Motor neuron (in vitro differentiated cells): ENCODE results near the gene ZMYND19. TPM values are rescaled to one million over a fixed set of nuclear protein-coding genes. Genes with fewer than 3 reads are reported as not detected.
A peak's percentile ranks its signal among the peaks of the same experiment; 100 is the strongest.
"Not testable (repeated sequence)": the region's sequence is repeated elsewhere in the genome, so short reads cannot be mapped to it uniquely, and the experiment has no call there.

Experiments used
- ATAC-seq, 8 experiments: fragments of 200-7000 bp; cut with Tn5 transposase; replicated peaks in 6 of 8; 2 replicates each; pipeline ENCODE4 v1.8.0; 2021; ENCODE audit warnings: mild to moderate bottlenecking in 8 of 8, moderate library complexity in 8 of 8
- H3K27ac ChIP-seq, 2 donors: fragments of 250-450 bp; sonication (Bioruptor Pico); 2 replicates each; pipeline ENCODE4 v1.9.0; 2021; ENCODE audit warnings: antibody characterized with exemption in 2 of 2, mild to moderate bottlenecking in 2 of 2, moderate library complexity in 1 of 2
- H3K4me1 ChIP-seq, 2 donors: fragments of 250-450 bp; sonication (Bioruptor Pico); replicated peaks in 1 of 2; 2 replicates each; pipeline ENCODE4 v1.6.1; 2021; ENCODE audit warnings: antibody characterized with exemption in 2 of 2, mild to moderate bottlenecking in 2 of 2, moderate library complexity in 1 of 2
- H3K4me3 ChIP-seq, 5 donors: fragments of 250-450 bp; sonication (Bioruptor Pico); 2 replicates each; pipeline ENCODE4 v1.9.0; 2021; ENCODE audit warnings: antibody characterized with exemption in 5 of 5, mild to moderate bottlenecking in 5 of 5, moderate library complexity in 4 of 5
- WGBS, 10 experiments: fragments of 450-650 bp; shearing (Covaris generic); methylation state at CpG; one replicate each; pipeline ENCODE4 v1.0.0; 2022; 5-methylcytosine and 5-hydroxymethylcytosine counted together
- in situ Hi-C, 9 experiments: fragments of 400-800 bp; cut with MboI; loops; one replicate each; pipeline ENCODE4 v1.15.0; 2021; ENCODE audit warnings: low sequenced_read_pairs in 9 of 9, low pct_unique_long_range_greater_than_20kb in 2 of 9; ENCODE audit not compliant: unreplicated experiment in 9 of 9
- total RNA-seq, 8 experiments: library from RNA; unstranded; fragments of 300-600 nt; gene quantifications; 2 replicates each; pipeline versions ENCODE4 v1.2.3 to v1.2.4, GENCODE V29; 2022

Gene ZMYND19
- total RNA-seq, 8 experiments from 2014 or later, result 19.6 to 45.9 (median 26.8) TPM

- Histone ChIP-seq H3K4me1 (peaks cover 22 to 24% of the 10 kb centered on the region in 2 donors), H3K27ac (no peak overlapping the region), H3K4me3 (no peak overlapping the region)
- in situ Hi-C loops, result loop anchor here in 1 of 9 experiments (25.0 kb wide), 1 partner anchor 107 kb away; no protein-coding TSS in a partner anchor
- ATAC-seq, result no peak
- WGBS, 10 experiments, result 84 to 100% (median 87%) methylated on average over 1 to 6 of the region's 23 CpGs; no CpG with 5 or more reads in 5 of the 10 experiments
These were observed 9.9 kb downstream of the ZMYND19 start for GRCh38 chr9:137580209-137580953.

GRCh38 chr9:137579259-137579604 is 11.1 kb downstream of the ZMYND19 start:
- peak overlapping the region; percentile 86 to 98 (median 97) for H3K4me3 ChIP-seq
- peak in 1 of 8 experiments; percentile 21 for ATAC-seq
- in situ Hi-C loops, result loop anchor here in 1 of 9 experiments (25.0 kb wide), 1 partner anchor 108 kb away; no protein-coding TSS in a partner anchor
- H3K27ac ChIP-seq, result peak overlapping the region in 1 of 2 donors; percentile 98
- peaks cover 27 to 28% of the 10 kb centered on the region in 2 donors for H3K4me1 ChIP-seq
- 6 to 71% (median 20%) methylated on average over 3 to 14 of the region's 19 CpGs; no CpG with 5 or more reads in 7 of the 10 experiments for WGBS, 10 experiments

DNA sequence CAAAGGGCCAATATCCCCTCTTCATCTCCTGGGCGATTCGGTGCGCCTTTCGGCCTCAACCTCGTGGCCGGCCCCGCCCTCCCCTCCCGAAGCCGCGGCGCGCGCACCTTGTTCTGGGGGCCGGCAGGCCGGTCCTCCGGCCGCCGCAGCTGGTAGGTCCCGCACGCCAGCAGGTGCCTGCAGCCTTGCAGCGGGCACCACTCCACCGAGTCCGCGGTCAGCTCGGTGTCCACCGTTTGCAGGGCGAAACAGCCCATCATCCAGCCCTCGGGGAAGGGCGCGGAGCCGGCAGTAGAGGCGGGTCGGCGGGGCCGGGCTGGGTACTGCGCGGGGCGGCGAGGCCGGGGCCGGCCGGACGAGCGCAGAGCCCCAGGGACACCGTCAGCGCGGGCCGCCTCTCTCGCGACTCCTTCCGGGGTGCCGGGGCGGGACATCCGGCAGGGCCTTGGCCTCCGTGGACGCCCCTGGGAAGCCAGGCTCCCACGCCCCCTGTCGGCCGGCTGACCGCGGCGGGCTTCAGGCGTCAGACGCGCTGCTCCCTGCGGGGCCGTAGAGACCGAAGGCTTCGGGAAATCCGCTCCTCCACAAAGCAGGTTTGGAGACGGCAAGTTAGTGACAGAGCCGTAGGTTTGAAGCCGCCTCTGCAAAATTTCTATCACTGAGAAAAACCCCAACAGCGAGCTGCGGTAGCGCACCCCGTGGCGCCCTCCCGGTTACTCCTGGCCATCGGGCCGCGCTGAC is 11.6 kb downstream of the ZMYND19 start, which contains the start of gene DPH7:
DPH7 (minus strand) TSS at position 408 of the 741 bp plus-strand sequence; CDS start at position 260, 148 bp downstream.
- in situ Hi-C loops, result loop anchor here in 1 of 9 experiments (25.0 kb wide), 1 partner anchor 109 kb away; no protein-coding TSS in a partner anchor
- WGBS, 10 experiments, result 0 to 13% (median 3%) methylated on average over 4 to 15 of the region's 82 CpGs; no CpG with 5 or more reads in 5 of the 10 experiments

GRCh38 chr9:137575716-137576411 is 14.4 kb downstream of the ZMYND19 start:
- H3K4me3 ChIP-seq, result peak overlapping the region in 1 of 5 donors; percentile 10
- in situ Hi-C loops, result loop anchor here in 1 of 9 experiments (25.0 kb wide), 1 partner anchor 111 kb away; no protein-coding TSS in a partner anchor
- WGBS, 10 experiments, result 68 to 82% (median 79%) methylated on average over 1 to 3 of the region's 12 CpGs; no CpG with 5 or more reads in 5 of the 10 experiments
- peak overlapping the region; percentile 27 to 49 for H3K27ac ChIP-seq
- peaks cover 27 to 28% of the 10 kb centered on the region in 2 donors for H3K4me1 ChIP-seq
- ATAC-seq, result peak in 1 of 8 experiments; percentile 0

More for the DNA sequence above, 11.6 kb downstream of the ZMYND19 start, which contains the start of gene DPH7:
- peak within 1 kb of the TSS; percentile 92 to 98 for H3K27ac ChIP-seq
- H3K4me3 ChIP-seq, result peak within 1 kb of the TSS; percentile 86 to 98 (median 97)
- H3K4me1 ChIP-seq, result peaks cover 27 to 28% of the 10 kb centered on the region in 2 donors
- ATAC-seq, result peak; percentile 87 to 96 (median 88)

- 2 to 100% (median 70%) methylated on average over 1 to 9 of the region's 9 CpGs; no CpG with 5 or more reads in 2 of the 10 experiments for WGBS, 10 experiments
- peak overlapping the region in 1 of 5 donors; percentile 10 for H3K4me3 ChIP-seq
- peak overlapping the region; percentile 49 to 67 for H3K27ac ChIP-seq
- ATAC-seq, result peak; percentile 29 to 73 (median 68)
- H3K4me1 ChIP-seq, result peaks cover 27 to 28% of the 10 kb centered on the region in 2 donors
- in situ Hi-C loops, result loop anchor here in 1 of 9 experiments (25.0 kb wide), 1 partner anchor 112 kb away; no protein-coding TSS in a partner anchor
These were observed 15.0 kb downstream of the ZMYND19 start for GRCh38 chr9:137575364-137575715.

DNA sequence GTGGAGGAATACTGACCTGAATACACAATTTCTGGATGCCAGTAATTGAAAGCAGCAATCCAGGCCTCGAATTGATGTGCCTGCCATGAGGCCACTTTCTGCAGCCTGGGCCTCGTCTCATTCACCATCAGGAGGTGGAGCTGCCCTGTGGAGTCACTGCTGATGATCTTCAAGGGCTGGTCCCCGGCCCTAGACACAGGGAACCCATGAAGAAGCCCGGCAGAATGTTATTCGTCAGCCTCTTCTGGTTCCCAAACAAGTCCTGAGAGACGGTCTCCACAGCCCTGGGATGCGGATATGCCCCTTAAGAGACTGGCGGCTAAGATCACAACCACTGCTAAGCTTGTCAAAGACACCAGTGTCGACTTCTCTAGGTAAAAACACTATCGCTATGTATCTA is 16.1 kb downstream of the ZMYND19 start:
- Histone ChIP-seq H3K4me3 (no peak overlapping the region), H3K4me1 (peaks cover 26 to 28% of the 10 kb centered on the region in 2 donors), H3K27ac (no peak overlapping the region)
- no peak for ATAC-seq
- in situ Hi-C loops, result no loop called here
- WGBS, 10 experiments, result 60 to 100% (median 85%) methylated on average over 1 to 8 of the region's 10 CpGs; no CpG with 5 or more reads in 2 of the 10 experiments

GRCh38 chr9:137570566-137570965 is 19.7 kb downstream of the ZMYND19 start:
- WGBS, 10 experiments, result 89 to 100% (median 100%) methylated on average over 1 to 3 of the region's 3 CpGs; no CpG with 5 or more reads in 2 of the 10 experiments
- in situ Hi-C loops, result no loop called here
- ATAC-seq, result no peak
- Histone ChIP-seq H3K27ac (no peak overlapping the region), H3K4me1 (peaks cover 5 to 6% of the 10 kb centered on the region in 2 donors), H3K4me3 (no peak overlapping the region)

DNA sequence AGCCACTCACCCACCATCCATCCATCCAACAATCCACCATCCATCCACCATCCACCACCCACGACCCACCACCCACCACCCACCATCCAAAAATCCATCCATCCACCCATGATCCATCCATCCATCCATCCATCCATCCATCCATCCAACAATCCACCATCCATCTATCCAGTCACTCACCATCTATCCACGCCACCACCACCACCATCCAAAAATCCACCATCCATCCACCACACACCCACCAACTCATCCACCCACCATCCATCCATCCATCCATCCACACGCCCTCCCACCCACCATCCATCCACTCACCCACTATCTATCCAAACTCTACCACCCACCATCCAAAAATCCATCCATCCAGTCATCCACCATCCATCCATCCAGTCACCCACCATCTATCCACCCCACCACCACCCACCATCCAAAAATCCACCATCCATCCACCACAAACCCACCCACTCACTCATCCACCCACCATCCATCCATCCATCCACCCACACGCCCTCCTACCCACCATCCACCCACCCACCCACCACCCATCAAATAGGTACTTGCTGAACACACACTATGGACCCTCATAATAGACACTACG is 20.6 kb downstream of the ZMYND19 start:
- in situ Hi-C loops, result no loop called here

DNA sequence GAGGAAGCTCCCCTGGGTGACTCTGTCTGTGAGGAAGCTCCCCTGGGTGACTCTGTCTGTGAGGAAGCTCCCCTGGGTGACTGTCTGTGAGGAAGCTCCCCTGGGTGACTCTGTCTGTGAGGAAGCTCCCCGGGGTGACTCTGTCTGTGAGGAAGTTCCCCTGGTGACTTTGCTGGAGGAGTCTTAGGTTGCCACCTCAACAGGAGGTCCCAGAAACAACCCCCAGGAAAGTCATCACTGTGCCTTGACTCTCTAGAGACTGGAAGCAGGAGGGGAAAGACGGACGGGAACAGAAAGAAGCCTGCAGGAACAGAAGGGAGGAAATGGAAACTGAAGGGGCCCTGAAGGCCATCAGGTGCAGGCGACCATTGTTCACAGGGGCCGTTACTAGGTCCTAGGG is 21.9 kb downstream of the ZMYND19 start:
- not testable (repeated sequence) for ATAC-seq, H3K4me3 ChIP-seq

More for the DNA sequence above, 20.6 kb downstream of the ZMYND19 start:
- H3K4me3 ChIP-seq, result no peak overlapping the region
- 100% methylated on average over 2 of the region's 5 CpGs; no CpG with 5 or more reads in 9 of the 10 experiments for WGBS, 10 experiments
- ATAC-seq, result peak in 2 of 8 experiments; percentile 3 to 9
- no peaks in the 10 kb centered on the region for H3K4me1 ChIP-seq
- H3K27ac ChIP-seq, result no peak overlapping the region

GRCh38 chr9:137564817-137565411 is 25.4 kb downstream of the ZMYND19 start:
- in situ Hi-C loops, result no loop called here
- WGBS, 10 experiments, result 82 to 100% (median 93%) methylated on average over 1 to 4 of the region's 18 CpGs; no CpG with 5 or more reads in 6 of the 10 experiments
- H3K4me1 ChIP-seq, result no peaks in the 10 kb centered on the region
- ATAC-seq, result peak in 4 of 8 experiments; percentile 7 to 32 (median 14)
- no peak overlapping the region for H3K4me3 ChIP-seq
- H3K27ac ChIP-seq, result no peak overlapping the region

More for the DNA sequence above, 21.9 kb downstream of the ZMYND19 start:
- H3K4me1 ChIP-seq, H3K27ac ChIP-seq, in situ Hi-C loops: not testable (repeated sequence)
- WGBS, 10 experiments, result 60 to 100% (median 90%) methylated on average over 2 to 4 of the region's 5 CpGs; no CpG with 5 or more reads in 6 of the 10 experiments

DNA sequence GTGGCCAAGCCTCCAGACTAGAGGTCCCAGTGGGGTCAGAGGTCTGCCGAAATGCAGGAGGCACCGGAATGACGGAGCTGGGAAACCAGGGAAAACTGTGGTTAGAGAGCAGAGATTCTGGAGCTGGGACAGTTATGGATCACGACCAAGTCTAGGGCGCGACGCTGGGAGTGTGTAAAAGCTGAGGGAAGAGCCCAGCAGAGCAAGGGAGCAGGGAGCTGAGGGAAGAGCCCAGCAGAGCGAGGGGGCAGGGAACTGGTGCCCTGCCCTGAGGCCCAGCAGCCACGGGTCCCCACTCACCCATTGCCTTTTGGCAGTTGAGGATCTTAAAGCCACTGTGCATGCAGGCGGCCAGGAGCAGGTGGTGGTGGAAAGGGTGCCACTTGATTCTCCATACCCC is 26.2 kb downstream of the ZMYND19 start:
- 74 to 100% (median 97%) methylated on average over 1 to 6 of the region's 10 CpGs; no CpG with 5 or more reads in 4 of the 10 experiments for WGBS, 10 experiments
- ATAC-seq, result peak in 4 of 8 experiments; percentile 17 to 29 (median 22)

More for the DNA sequence above, 26.2 kb downstream of the ZMYND19 start:
- no peaks in the 10 kb centered on the region for H3K4me1 ChIP-seq
- H3K4me3 ChIP-seq, result no peak overlapping the region
- in situ Hi-C loops, result no loop called here
- no peak overlapping the region for H3K27ac ChIP-seq
